WTC11 (cell line): ENCODE results near the gene RFNG. TPM values are rescaled to one million over a fixed set of nuclear protein-coding genes. Genes with fewer than 3 reads are reported as not detected.

Experiments
- ATAC-seq: fragments of 200-7000 bp; cut with Tn5 transposase; 2 replicates; pipeline ENCODE4 v1.10.0; 2021; ENCODE audit warnings: mild to moderate bottlenecking, moderate library complexity
- CTCF ChIA-PET: fragments of 300-600 bp; sonication (Branson Sonifier 250); formaldehyde crosslinking; loops from one replicate; lab custom pipeline; 2021; ENCODE audit warnings: antibody characterized with exemption; lab: Charles Lee
- POLR2A ChIA-PET: fragments of 350-600 bp; sonication (Branson Sonifier 250); formaldehyde crosslinking; loops from one replicate; lab custom pipeline; 2021; ENCODE audit warnings: antibody characterized with exemption; lab: Charles Lee
- DNase-seq: peaks from one replicate; pipeline ENCODE4 v3.0.0; 2021; ENCODE audit warnings: low spot score
- H3K27ac Mint-ChIP-seq: 2 replicates; pipeline ENCODE4 v1.8.0; 2021; ENCODE audit warnings: mixed read lengths
- H3K27me3 Mint-ChIP-seq: 2 replicates; pipeline ENCODE4 v1.8.0; 2021; ENCODE audit warnings: low read depth, mild to moderate bottlenecking, moderate library complexity, mixed read lengths
- H3K36me3 Mint-ChIP-seq: 2 replicates; pipeline ENCODE4 v1.8.0; 2021; ENCODE audit warnings: mixed read lengths
- H3K4me1 Mint-ChIP-seq: 2 replicates; pipeline ENCODE4 v1.8.0; 2022; ENCODE audit warnings: mixed read lengths
- H3K4me3 Mint-ChIP-seq: 2 replicates; pipeline ENCODE4 v1.8.0; 2021; ENCODE audit warnings: mild to moderate bottlenecking, moderate library complexity, mixed read lengths
- H3K9me3 Mint-ChIP-seq: 2 replicates; pipeline ENCODE4 v1.8.0; 2021; ENCODE audit warnings: mixed read lengths
- AR ChIP-seq: fragments of 250-450 bp; sonication (Bioruptor Pico); IDR thresholded peaks from 2 replicates; pipeline ENCODE4 v1.9.0; 2021; ENCODE audit warnings: mild to moderate bottlenecking
- ATF2 ChIP-seq: sonication (generic); formaldehyde crosslinking; IDR thresholded peaks from 2 replicates; pipeline ENCODE4 v1.8.1; 2022; ENCODE audit warnings: low read depth, missing genetic modification reagents, borderline replicate concordance
- E2F1 ChIP-seq: sonication (generic); formaldehyde crosslinking; IDR thresholded peaks from 2 replicates; pipeline ENCODE4 v1.8.0; 2022; ENCODE audit warnings: mild to moderate bottlenecking, missing genetic modification reagents
- E2F5 ChIP-seq: sonication (generic); formaldehyde crosslinking; IDR thresholded peaks from 2 replicates; pipeline ENCODE4 v1.8.1; 2022; ENCODE audit warnings: mild to moderate bottlenecking, moderate library complexity, missing genetic modification reagents
- GRHL2 ChIP-seq: fragments of 250-450 bp; sonication (Bioruptor Pico); IDR thresholded peaks from 2 replicates; pipeline ENCODE4 v1.8.0; 2022; ENCODE audit warnings: mild to moderate bottlenecking, moderate library complexity; ENCODE audit not compliant: insufficient replicate concordance, severe bottlenecking
- HMGA2 ChIP-seq: fragments of 250-450 bp; sonication (Bioruptor Pico); IDR thresholded peaks from 2 replicates; pipeline ENCODE4 v1.4.0; 2021; ENCODE audit warnings: mild to moderate bottlenecking, moderate library complexity
- JAZF1 ChIP-seq: fragments of 250-450 bp; sonication (Bioruptor Pico); IDR thresholded peaks from 2 replicates; pipeline ENCODE4 v1.9.0; 2021; ENCODE audit warnings: moderate library complexity, mild to moderate bottlenecking, inconsistent platforms
- MLX ChIP-seq: sonication (generic); formaldehyde crosslinking; IDR thresholded peaks from 2 replicates; pipeline ENCODE4 v1.8.1; 2023; ENCODE audit warnings: mild to moderate bottlenecking, missing genetic modification reagents, moderate library complexity
- MYBL2 ChIP-seq: sonication (generic); formaldehyde crosslinking; IDR thresholded peaks from 2 replicates; pipeline ENCODE4 v1.8.1; 2023; ENCODE audit warnings: mild to moderate bottlenecking, moderate library complexity, missing genetic modification reagents
- NFATC4 ChIP-seq: fragments of 250-450 bp; sonication (Bioruptor Pico); IDR thresholded peaks from 2 replicates; pipeline ENCODE4 v1.9.0; 2021; ENCODE audit warnings: mild to moderate bottlenecking
- NR3C1 ChIP-seq: sonication (generic); formaldehyde crosslinking; conservative IDR thresholded peaks from 2 replicates; pipeline ENCODE4 v1.8.1; 2023; ENCODE audit warnings: low read depth, mild to moderate bottlenecking, missing genetic modification reagents
- OVOL2 ChIP-seq: fragments of 250-450 bp; sonication (Bioruptor Pico); IDR thresholded peaks from 2 replicates; pipeline ENCODE4 v1.9.0; 2021; ENCODE audit warnings: mild to moderate bottlenecking, borderline replicate concordance
- SP1 ChIP-seq: sonication (generic); formaldehyde crosslinking; conservative IDR thresholded peaks from 2 replicates; pipeline ENCODE4 v1.8.1; 2022; ENCODE audit warnings: missing genetic modification reagents
- USF2 ChIP-seq: sonication (generic); formaldehyde crosslinking; IDR thresholded peaks from 2 replicates; pipeline ENCODE4 v1.8.1; 2023; ENCODE audit warnings: mild to moderate bottlenecking, missing genetic modification reagents, moderate library complexity
- ZNF263 ChIP-seq: sonication (generic); formaldehyde crosslinking; IDR thresholded peaks from 2 replicates; pipeline ENCODE4 v1.8.1; 2022; ENCODE audit warnings: low read depth, mild to moderate bottlenecking, moderate library complexity, missing genetic modification reagents
- total RNA-seq: library from RNA; stranded (reverse); gene quantifications from 3 replicates; pipeline ENCODE4 v1.2.3, GENCODE V29; 2021

Gene RFNG
- total RNA-seq, 1 experiment from 2014 or later = 41.6 TPM

GRCh38 chr17:82080048-82080788, 28.6 kb upstream of the RFNG start:
- Mint-ChIP-seq H3K27me3 (no peaks in the 10 kb centered on the region), H3K4me1 (no peaks in the 10 kb centered on the region)
- POLR2A ChIA-PET = interaction anchor here (0.5 kb wide), 1 partner anchor 11 kb away, joined by 3 read pairs; no protein-coding TSS in a partner anchor
- DNase-seq = no peak
- TF ChIP-seq MLX (CRISPR knock-in tag) (no peak), E2F5 (CRISPR knock-in tag) (no peak), AR (CRISPR knock-in tag) (no peak)
- TF ChIP-seq, all 79 proteins: peak for 0
- ATAC-seq = no peak
- Mint-ChIP-seq H3K27ac (no peak overlapping the region), H3K4me3 (no peak overlapping the region), H3K36me3 (peaks cover 20% of the 10 kb centered on the region), H3K9me3 (no peaks in the 10 kb centered on the region)
- CTCF ChIA-PET = interaction anchor here (1.0 kb wide), 2 partner anchors 43 to 50 kb away, joined by 3 read pairs; partner anchors contain the start of gene DCXR

GRCh38 chr17:82079001-82079677, 27.5 kb upstream of the RFNG start:
- no peak overlapping the region for H3K4me3 Mint-ChIP-seq
- H3K27ac Mint-ChIP-seq = no peak overlapping the region
- TF ChIP-seq SP1 (CRISPR knock-in tag) = no peak
- no peak for TF ChIP-seq USF2
- no peak for TF ChIP-seq JAZF1 (CRISPR knock-in tag)
- no peak for TF ChIP-seq ATF2 (CRISPR knock-in tag)
- no peak for TF ChIP-seq OVOL2 (CRISPR knock-in tag)
- TF ChIP-seq MLX (CRISPR knock-in tag) = no peak
- TF ChIP-seq ZNF263 (CRISPR knock-in tag) = no peak
- TF ChIP-seq MYBL2 = no peak
- TF ChIP-seq HMGA2 (CRISPR knock-in tag) = no peak
- no peak for TF ChIP-seq GRHL2 (CRISPR knock-in tag)
- no peak for TF ChIP-seq NFATC4 (CRISPR knock-in tag)
- TF ChIP-seq E2F1 (CRISPR knock-in tag) = no peak
- no peak for TF ChIP-seq NR3C1 (CRISPR knock-in tag)
- no peaks in the 10 kb centered on the region for H3K4me1 Mint-ChIP-seq
- peaks cover 17% of the 10 kb centered on the region for H3K36me3 Mint-ChIP-seq
- ATAC-seq = no peak
- no peaks in the 10 kb centered on the region for H3K27me3 Mint-ChIP-seq
- ChIA-PET POLR2A (no interaction called here), CTCF (interaction anchor here (0.7 to 4.9 kb wide), 2 partner anchors 49 kb away, joined by 3 to 37 read pairs; no protein-coding TSS in a partner anchor)
- no peaks in the 10 kb centered on the region for H3K9me3 Mint-ChIP-seq
- DNase-seq = no peak
